GM18498 (cell line): ENCODE data around the gene PAPOLB.

Source experiments
- ATAC-seq: cut with Tn5 transposase; IDR thresholded peaks from one replicate; pipeline ENCODE4 v1.9.1; 2021; ENCODE audit warnings: mild to moderate bottlenecking, moderate library complexity; ENCODE audit not compliant: unreplicated experiment

PAPOLB gene

GRCh38 chr7:4825081-4825480 is 36.7 kb downstream of the PAPOLB start:
- ATAC-seq: no peak

DNA sequence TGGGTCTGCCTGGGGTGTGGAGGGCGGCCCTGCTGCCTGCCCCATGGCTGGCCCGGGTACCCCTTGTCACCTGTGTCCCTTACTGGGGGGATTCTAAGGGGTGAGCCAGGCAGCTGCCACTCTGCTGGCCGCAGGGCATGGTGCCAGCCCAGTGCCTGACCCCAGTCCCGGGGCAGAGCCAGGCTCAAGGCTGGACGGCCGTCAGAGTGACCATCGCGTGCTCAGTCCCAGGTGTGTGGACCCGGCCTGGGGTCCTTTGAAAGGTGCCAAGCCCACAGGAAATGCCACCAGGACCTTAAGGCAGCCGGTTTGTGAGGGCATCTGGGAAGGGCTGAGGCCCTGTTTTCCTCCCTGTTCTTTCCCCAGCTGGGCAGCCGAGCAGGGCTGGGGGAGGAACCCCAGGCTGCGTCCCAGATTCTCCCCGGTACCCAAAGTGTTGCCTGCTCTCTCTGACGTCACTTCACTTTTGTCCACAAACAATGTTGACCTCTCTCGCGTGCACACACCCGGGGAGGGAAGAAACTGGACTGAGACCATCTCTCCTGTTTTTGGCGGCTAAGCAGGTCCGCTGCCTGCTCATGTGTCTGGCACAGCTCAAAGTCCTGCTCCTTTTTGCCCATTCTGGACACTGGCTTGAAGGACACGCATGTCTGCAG is 37.6 kb downstream of the PAPOLB start:
- ATAC-seq: no peak

- ATAC-seq: no peak
Measured at GRCh38 chr7:4823441-4824119, 38.2 kb downstream of the PAPOLB start.

DNA sequence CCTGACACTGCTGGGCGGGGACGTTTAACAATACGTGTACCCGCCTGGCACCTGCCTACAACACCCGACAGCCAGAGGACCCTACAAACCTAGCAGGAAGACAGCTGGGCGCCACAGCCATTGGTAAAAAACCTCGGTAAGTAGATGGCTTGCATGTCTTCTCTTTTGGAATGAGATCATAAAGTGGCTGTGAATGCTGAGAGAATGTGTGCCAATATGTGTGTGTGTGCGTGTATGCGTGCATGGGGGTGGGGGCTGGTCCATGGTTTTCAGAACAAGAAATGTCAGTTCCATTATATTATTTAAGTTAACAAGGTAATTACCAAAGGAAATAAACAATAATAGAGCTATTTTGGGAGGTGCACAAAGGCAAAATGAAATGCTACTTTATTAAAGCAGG is 39.2 kb downstream of the PAPOLB start:
- ATAC-seq: no peak

DNA sequence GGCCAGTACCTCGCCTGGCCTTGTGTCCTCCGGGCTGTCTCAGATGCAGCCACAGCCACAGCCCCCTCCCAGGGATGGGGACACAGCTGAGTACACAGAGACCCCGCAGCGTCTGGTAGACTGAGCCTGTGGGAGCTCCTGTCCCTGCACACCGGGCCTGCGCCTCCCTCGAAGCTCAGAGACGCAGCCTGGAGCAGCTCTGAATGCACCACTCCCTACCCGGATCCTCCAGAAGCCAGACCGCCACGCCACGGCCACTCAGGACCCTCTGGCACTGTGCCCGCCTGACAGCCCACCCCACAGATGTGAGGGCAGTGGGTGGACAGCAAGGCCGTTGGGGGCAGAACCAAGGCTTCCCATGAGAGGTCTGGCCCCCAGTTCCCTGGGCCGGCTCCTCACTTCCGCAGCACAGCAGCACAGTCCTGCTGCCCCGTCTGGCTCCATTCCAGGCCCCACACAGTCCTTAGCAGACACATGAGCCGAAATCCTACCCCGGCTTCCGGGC is 40.8 kb downstream of the PAPOLB start:
- ATAC-seq: no peak

GRCh38 chr7:4820405-4820966 is 41.3 kb downstream of the PAPOLB start:
- no peak for ATAC-seq

- no peak for ATAC-seq
Measured at GRCh38 chr7:4819560-4820404, 42.0 kb downstream of the PAPOLB start.

DNA sequence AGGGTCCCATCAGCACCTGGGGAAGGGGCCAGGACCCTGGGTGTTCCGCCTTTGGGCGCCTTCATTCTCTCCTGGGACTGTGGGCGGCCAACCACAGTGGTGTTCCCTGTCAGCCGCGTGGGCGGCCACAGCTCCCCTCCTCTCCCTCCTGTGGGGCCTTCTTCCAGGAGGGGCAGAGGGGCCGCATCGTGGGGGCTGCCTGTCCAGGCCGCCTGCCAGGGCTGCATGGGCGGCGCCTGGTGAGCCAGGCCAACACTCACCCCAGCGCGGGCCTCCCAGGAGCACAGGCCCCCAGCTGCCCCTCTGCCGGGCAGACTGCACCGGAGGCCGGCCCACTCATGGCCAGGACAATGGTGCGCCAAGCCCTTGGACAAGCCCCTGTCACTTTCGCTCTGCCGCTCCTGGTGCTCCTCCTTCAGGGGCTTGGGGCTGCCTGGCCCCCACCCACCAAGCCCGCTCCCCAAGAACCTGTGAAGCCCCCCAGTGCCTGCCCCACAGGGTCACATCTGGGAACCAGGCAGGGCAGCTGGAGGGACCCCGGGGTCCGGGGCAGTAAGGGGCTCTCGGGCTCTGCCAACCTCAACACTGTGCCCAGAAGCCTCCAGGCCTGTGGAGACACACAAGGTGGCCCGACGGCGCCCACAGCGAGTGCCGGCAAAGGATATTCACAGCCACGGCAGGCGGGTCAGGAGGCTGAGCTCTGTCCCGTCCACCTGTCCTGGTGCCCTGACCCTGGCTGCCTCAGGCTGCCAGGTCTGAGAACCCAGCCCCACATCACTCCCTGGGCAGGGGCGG is 43.6 kb downstream of the PAPOLB start:
- ATAC-seq: no peak

DNA sequence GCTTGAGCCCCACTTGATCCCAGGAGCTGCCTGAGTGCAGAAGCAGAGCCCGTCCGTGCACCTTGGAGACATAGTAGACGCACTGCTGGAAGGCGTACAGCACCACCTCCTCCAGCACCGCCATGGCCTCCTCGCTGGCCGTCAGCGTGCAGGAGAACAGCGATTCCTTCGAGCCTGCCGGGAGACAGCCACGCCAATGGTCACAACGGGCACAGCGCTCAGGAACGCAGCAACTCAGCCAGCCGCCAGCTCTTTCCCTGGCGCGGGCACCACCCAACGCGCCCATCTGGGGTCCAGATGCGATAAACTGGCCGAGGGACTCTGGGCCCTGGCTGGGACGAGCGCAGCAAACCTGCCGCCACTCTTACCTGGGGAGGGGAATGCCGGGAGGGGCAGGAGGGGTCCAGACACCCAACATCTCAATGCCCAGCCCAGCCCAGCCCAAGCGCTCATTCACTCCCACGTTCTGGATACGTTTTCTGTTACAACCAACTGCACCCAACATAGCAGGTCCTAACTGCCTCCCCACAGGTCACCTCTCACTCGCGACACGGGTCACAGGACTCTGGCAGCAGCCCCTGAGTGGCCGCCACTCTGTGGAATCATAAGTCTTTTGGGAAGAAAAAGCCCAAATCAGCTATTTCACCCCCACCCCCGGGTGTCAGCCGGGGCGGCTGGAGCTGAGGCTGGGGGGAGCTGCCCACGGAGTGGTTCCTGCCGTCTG is 44.5 kb downstream of the PAPOLB start:
- no peak for ATAC-seq

DNA sequence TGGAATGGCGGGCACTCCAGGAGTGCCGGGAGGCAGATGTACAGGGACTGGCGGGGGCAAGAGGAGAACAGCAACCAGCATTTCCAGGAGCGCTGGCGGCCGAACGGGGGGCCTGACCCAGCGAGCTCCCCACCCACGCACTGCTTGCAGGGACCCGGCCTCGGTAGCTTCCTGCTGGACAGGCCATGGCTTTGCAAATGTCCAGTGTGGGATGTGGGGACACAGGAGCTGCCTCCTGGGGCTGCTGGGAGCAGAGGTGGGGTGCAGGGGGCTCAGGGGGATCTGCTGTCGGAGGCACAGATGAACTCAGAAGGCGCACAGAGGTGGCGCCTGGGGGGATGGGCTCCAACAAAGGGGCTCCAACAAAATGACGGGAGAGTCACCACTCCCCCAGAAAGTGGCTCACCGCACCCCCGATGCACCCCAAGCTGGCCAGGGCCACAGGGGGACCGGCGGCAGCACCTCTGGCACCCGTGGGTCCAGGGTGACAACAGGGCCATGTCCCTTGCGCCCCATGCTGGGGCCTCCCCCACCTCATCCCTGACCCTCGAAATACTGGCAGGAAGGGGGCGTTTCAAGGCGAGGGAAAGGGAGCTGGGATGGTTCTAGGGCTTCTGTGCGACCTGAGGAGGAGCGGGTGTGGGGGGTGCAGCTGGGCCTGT is 45.3 kb downstream of the PAPOLB start:
- no peak for ATAC-seq

DNA sequence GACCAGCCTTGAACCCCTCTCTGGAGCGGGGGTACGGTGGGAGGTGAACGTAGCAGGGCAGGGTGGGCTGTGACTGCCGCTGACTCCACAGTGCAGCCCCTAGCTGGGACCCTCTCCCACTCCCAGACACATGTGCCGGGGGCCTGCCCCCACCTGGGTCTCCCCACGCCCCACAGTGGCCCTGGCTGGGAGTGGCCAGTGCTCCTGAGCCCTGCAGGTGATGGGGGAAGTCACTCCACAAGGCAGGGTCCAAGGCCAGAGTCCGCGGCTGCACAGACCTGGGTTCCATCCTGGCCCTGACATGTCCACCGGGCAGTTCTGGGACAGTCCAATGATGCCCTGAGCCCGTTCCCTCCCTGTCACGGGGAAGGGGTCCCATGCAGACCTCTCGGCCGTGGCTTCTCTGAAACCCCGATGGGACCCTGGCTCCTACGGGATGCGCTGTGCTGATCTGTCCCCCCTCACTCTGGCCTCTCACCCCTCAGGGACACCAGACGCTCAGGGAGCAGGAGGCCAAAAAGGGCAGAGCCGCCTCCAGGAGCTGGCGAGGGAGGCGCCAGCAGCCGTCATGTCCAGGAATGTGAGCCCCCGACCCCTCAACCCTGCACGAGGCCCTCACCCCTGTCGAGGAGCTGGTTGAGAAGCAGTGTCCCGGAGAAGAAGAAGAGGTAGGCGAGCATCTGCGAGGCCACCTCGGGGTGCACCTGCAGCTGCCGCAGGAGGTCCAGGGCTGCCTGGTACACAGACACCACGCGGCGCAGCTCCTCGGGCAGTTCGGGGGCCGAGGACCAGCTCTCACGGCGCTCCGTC is 46.0 kb downstream of the PAPOLB start:
- no peak for ATAC-seq

DNA sequence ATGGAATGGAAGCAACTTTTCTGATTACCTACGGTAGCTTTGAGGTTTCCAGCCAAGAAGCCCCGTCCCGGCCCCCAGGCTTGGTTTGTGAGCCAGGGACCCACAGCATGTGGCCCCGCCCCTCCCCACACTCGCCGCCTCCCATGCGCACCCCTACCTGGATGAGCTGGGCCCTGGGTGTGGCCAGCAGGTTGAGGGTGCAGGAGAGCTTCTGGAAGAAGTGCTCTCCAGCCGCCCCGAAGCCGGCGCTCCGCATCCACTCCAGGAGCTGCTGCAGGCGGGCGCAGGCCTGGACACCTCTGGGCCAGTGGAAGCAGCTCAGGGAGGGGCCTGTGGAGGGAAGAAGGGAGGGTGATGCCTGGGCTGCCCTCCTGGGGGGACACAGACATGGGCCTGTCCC is 46.7 kb downstream of the PAPOLB start:
- ATAC-seq: no peak

DNA sequence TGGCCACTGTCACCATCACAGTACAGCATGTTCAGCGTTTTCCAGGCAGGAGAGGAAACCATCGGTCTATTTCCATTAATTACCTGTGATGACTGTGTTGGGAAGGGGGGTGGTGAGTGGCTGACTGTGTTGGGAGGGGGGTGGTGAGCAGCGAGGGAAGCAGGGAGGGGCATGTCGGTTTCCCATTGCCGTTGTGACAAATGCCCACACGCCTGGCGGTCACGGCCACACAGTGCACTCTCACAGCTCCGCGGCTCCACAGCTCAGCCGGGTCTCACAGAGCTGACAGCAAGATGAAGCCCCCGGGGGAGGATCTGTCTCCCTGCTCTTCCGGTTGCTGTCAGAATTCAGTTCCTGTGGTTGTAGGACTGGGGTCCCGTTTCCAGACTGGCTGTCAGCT is 47.4 kb downstream of the PAPOLB start:
- ATAC-seq: no peak

GRCh38 chr7:4809666-4810065 is 52.2 kb downstream of the PAPOLB start:
- no peak for ATAC-seq

DNA sequence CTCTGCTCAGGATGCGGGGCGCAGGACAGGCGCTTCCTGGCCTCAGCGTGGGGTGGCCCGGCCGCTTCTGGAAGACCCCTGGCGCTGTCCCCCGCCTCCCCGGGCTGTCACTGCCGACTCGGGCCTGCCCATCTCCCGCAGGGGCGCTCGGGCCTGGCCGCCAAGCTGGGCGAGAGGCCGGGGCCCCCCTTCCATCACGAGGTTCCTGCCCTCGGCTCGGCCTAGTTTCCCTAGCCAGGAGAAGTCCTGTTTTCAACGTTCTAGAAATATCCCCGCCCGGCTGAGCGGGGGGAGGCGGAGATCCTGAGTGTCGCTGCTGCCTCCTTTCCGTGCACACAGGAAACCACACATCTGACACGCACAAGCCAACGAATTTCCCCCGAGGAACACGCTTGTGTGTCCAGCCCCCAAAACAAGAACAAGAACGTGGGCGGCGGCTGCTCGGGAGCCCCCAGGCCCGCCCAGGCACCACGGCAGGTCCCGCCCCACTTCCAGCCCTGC is 52.7 kb downstream of the PAPOLB start:
- ATAC-seq: no peak

- ATAC-seq: no peak
Measured at GRCh38 chr7:4808565-4808964, 53.3 kb downstream of the PAPOLB start.

GRCh38 chr7:4808026-4808425 is 53.8 kb downstream of the PAPOLB start:
- no peak for ATAC-seq
